ENCODE results near the gene ADAMTS19.

DNA sequence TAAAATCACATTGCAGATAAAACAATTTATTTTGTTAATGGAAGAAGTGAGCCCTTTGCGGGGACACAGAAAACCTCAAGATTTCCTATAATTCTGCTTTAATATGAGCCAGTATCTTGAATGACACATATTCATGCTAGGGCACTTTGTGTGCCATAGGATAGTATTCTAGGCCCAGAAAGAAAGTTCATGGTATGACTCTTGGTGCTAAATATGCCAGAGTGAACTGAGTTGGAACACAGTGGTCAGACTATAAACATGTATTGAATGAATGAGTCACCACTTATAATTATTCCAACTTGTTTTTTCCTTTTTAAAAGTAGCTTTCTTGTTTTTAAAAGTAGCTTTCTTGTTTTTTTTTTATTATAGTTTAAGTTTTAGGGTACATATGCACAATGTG lies 46.0 kb downstream of the ADAMTS19 start:
- TF ChIP-seq, protein P1, sequence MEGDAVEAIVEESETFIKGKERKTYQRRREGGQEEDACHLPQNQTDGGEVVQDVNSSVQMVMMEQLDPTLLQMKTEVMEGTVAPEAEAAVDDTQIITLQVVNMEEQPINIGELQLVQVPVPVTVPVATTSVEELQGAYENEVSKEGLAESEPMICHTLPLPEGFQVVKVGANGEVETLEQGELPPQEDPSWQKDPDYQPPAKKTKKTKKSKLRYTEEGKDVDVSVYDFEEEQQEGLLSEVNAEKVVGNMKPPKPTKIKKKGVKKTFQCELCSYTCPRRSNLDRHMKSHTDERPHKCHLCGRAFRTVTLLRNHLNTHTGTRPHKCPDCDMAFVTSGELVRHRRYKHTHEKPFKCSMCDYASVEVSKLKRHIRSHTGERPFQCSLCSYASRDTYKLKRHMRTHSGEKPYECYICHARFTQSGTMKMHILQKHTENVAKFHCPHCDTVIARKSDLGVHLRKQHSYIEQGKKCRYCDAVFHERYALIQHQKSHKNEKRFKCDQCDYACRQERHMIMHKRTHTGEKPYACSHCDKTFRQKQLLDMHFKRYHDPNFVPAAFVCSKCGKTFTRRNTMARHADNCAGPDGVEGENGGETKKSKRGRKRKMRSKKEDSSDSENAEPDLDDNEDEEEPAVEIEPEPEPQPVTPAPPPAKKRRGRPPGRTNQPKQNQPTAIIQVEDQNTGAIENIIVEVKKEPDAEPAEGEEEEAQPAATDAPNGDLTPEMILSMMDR (conservative IDR thresholded peaks at IDR 0.05; ENCODE audit: low read length), result no peak
- TF ChIP-seq EZH2phosphoT487 (IDR thresholded peaks at IDR 0.05; ENCODE audit: borderline replicate concordance, low read depth, low read length), result no peak
